ENCODE results near the gene JAML.
"Not testable (repeated sequence)": the region's sequence is repeated elsewhere in the genome, so short reads cannot be mapped to it uniquely, and the experiment has no call there.

The JAML gene

GRCh38 chr11:118190942-118191506 lies 33.8 kb downstream of the JAML start:
- not testable (repeated sequence) for DNase-seq

DNA sequence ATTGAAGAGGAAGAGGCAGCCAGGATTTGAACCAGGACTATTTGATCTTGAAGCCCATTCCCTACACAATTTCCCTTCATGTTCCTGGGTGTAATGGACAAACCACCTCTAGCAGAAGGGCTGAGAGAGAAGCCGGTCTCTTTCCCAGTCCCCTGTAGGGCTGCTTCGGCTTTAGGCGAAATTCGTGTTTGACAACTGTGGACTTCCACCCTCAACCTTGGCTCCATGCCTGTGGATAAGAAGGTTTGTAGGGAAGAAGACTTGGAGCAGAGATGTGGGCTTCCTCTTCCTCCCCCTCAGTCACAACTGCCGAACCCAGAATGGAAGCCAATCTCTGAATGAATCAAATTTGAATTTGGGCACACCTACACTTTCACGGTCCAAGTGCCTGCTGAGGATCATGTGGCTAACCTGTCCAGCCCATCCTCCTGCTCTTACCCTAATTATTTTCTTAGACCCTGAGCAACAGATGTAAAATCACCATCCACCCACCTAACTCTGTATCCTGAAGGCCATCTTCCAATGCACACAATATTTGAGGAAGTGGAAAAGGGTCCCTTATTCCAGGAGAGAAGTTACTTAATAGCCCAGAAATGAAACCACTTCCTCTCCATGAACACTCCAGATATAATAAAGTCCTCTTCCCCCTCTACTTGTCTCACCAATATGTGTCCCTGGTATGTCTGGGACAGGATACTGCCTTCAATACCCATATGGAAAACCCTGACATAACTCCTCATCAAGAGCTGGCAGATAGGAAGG lies 38.3 kb downstream of the JAML start:
- no peak for DNase-seq

DNA sequence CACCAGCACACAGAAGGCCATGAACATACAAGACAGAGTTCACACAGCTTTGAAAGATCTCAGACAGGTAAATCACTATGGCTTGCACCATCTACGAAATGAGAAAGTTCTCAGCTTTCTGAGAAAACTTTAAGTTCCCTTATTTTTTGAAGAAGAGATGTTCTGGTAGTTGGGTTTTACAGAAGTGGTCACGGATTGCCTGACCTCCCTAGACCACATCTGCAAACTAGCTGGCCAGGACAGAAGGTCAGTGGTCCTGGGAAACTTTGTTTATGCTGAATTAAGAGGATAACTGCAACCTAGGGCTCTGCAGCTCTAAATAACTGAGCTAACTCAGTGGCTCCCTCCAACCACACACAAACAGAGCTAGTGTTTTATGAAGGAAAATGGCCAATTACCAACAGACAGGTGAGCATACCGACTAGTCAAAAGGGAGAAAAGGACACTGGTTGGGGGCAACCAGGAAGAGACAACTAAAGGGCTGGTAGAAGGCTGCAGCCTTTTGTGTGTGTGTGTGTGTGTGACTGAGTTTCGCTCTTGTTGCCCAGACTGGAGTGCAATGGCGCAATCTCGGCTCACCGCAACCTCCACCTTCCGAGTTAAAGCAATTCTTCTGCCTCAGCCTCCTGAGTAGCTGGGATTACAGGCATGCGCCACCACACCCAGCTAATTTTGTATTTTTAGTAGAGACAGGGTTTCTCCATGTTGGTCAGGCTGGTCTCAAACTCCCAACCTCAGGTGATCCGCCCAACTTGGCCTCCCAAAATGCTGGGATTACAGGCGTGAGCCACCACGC lies 39.8 kb downstream of the JAML start:
- no peak for DNase-seq

DNA sequence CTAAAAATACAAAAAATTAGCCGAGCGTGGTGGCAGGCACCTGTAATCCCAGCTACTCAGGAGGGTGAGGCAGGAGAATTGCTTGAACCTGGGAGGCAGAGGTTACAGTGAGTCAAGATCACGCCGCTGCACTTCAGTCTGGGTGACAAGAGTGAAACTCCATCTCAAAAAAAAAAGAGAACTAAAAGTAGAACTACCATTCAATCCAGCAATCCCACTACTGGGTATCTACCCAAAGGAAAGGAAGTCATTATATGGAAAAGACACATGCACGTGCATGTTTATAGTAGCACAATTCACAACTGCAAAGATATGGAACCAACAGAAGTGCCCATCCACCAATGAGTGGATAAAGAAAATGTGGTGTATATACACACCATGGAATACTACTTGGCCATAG lies 41.1 kb downstream of the JAML start:
- DNase-seq = not testable (repeated sequence)

DNA sequence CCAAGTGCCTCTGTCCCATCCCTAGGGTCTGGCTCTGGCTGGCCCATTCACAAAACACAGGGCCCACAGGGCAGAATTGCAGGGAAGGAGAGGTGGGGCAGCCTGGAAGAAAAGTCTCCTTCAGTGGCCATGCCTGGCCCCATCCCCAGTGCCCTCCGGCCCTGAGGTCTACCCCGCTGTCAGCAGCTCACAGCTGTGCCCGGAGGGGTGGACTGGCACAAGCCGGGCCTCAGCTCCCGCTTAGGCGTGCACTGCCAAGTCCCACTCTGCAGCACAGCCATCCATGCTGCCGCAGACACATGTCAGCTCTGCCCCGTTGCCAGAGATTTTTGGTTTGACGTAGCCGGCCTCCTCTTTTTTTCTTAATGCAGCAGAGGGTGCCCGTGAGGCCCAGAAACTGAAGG lies 44.5 kb downstream of the JAML start:
- DNase-seq = peak; percentile 89 to 96

- DNase-seq = no peak
These were observed 48.1 kb downstream of the JAML start for GRCh38 chr11:118176778-118177134.

- peak in 1 of 2 donors; percentile 80 for DNase-seq
These were observed 48.6 kb downstream of the JAML start, which contains the start of gene SCN2B for GRCh38 chr11:118175993-118176777. Gene SCN2B, minus strand, starts transcription at chr11:118176639. Its CDS starts 208 bp downstream, at chr11:118176431.

DNA sequence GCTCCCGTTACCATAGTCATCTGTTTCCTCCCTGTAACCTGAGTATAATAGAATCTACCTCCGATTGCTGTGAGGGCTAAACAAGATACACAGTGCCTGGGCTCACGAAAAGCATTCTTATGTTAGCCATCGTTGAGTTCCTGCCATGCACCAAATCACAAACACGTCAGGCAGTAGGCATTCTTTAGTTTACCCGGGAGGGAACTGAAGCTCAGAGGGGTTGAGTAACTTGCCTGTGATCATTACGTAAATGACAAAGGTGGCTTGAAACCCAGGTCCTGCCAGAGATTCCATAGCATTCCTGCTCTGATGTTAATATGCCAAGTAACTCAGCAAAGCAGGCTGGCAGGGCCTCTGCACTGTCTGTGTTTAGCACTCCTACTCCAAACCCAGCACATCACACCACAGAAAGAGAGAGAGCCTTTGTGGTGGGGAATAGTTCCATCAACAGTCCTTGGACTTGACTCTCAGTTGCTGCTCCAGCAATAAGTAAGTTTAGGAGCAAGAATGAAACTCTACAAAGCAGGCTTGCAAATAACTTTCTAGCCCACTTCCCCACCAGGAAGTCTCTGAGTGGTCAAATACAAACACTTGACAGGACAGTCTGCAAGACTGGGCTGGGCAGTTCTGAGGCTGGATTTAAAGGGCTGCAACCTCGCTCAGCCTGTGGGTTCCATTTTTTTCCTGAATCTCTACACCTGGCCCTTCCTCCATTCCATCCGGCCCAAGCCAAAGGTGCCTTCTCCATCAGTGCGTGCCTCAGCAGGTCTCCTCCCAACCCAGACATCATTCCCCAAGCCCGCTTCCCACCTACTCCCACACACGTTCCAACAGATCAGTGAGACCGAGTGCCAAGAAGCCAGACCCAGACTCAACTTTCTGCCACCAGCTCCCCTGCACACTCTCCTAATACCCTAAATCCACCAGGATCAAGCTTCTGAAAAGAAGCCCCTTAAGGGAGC lies 49.5 kb downstream of the JAML start:
- DNase-seq = peak in 1 of 2 donors; percentile 29

- no peak for DNase-seq
These were observed 50.7 kb downstream of the JAML start for GRCh38 chr11:118174006-118174567.

- no peak for DNase-seq
These were observed 52.5 kb downstream of the JAML start for GRCh38 chr11:118172356-118172755.

GRCh38 chr11:118171269-118172062 lies 53.3 kb downstream of the JAML start:
- peak; percentile 82 to 85 for DNase-seq

- DNase-seq = no peak
These were observed 53.9 kb downstream of the JAML start for GRCh38 chr11:118170882-118171268.

GRCh38 chr11:118170231-118170630 lies 54.6 kb downstream of the JAML start:
- no peak for DNase-seq

- no peak for DNase-seq
These were observed 55.3 kb downstream of the JAML start for GRCh38 chr11:118169300-118170140.

GRCh38 chr11:118168751-118169150 lies 56.1 kb downstream of the JAML start:
- no peak for DNase-seq

- DNase-seq = no peak
These were observed 56.5 kb downstream of the JAML start for GRCh38 chr11:118168316-118168715.

- no peak for DNase-seq
These were observed 56.9 kb downstream of the JAML start for GRCh38 chr11:118167906-118168305.

GRCh38 chr11:118167253-118167652 lies 57.6 kb downstream of the JAML start:
- DNase-seq = no peak

DNA sequence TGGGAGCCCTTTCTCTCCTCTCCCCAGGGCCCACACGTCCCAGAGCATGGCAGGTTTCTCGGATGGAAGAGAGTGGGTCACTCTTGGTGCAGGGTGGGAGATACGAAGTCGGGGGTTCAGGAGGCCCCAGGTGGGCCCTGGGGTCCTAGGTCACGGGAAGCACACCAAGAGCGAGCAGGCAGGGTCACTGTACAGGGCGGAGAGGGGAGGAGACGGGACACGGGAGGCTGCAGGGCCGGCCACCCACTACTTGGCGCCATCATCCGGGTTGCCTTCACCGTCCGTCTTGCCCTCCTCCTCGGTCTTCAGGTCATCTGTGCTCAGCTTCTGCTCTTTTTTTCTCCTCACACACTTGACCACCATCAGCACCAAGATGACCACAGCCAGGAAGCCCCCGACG lies 58.2 kb downstream of the JAML start:
- DNase-seq = no peak

GRCh38 chr11:118164885-118165284 lies 59.9 kb downstream of the JAML start:
- no peak for DNase-seq
